HG03439 (cell line): ENCODE results near the gene CACNA1B.
"Not testable (repeated sequence)": the region's sequence is repeated elsewhere in the genome, so short reads cannot be mapped to it uniquely, and the experiment has no call there.

Experiments
- ATAC-seq: cut with Tn5 transposase; IDR thresholded peaks from one replicate; pipeline ENCODE4 v1.9.1; 2021; ENCODE audit warnings: mild to moderate bottlenecking, moderate library complexity; ENCODE audit not compliant: unreplicated experiment

CACNA1B gene

GRCh38 chr9:137885121-137885520, 7.5 kb downstream of the CACNA1B start:
- ATAC-seq = not testable (repeated sequence)

- ATAC-seq = not testable (repeated sequence)
Observed at GRCh38 chr9:137888621-137889020, 11.0 kb downstream of the CACNA1B start.

GRCh38 chr9:137889966-137890365, 12.4 kb downstream of the CACNA1B start:
- not testable (repeated sequence) for ATAC-seq

- ATAC-seq = not testable (repeated sequence)
Observed at GRCh38 chr9:137890768-137891587, 13.4 kb downstream of the CACNA1B start.

- no peak for ATAC-seq
Observed at GRCh38 chr9:137891588-137892423, 14.2 kb downstream of the CACNA1B start.

GRCh38 chr9:137892424-137893191, 15.0 kb downstream of the CACNA1B start:
- no peak for ATAC-seq

GRCh38 chr9:137893670-137894069, 16.1 kb downstream of the CACNA1B start:
- no peak for ATAC-seq

GRCh38 chr9:137899551-137900360, 22.2 kb downstream of the CACNA1B start:
- no peak for ATAC-seq

GRCh38 chr9:137900584-137901310, 23.2 kb downstream of the CACNA1B start:
- ATAC-seq = no peak

- no peak for ATAC-seq
Observed at GRCh38 chr9:137902646-137903045, 25.1 kb downstream of the CACNA1B start.

GRCh38 chr9:137905740-137906139, 28.2 kb downstream of the CACNA1B start:
- ATAC-seq = no peak

GRCh38 chr9:137907776-137908175, 30.2 kb downstream of the CACNA1B start:
- no peak for ATAC-seq

- no peak for ATAC-seq
Observed at GRCh38 chr9:137912671-137913070, 35.1 kb downstream of the CACNA1B start.

- ATAC-seq = no peak
Observed at GRCh38 chr9:137913132-137913531, 35.5 kb downstream of the CACNA1B start.

GRCh38 chr9:137913771-137914767, 36.5 kb downstream of the CACNA1B start:
- ATAC-seq = no peak

GRCh38 chr9:137916540-137916939, 39.0 kb downstream of the CACNA1B start:
- ATAC-seq = no peak

GRCh38 chr9:137917116-137917515, 39.5 kb downstream of the CACNA1B start:
- ATAC-seq = no peak

- ATAC-seq = no peak
Observed at GRCh38 chr9:137917795-137918194, 40.2 kb downstream of the CACNA1B start.
